Measurements from ENCODE around the gene NOS3. TPM values are rescaled to one million over a fixed set of nuclear protein-coding genes. Genes with fewer than 3 reads are reported as not detected.

NOS3 gene
- total and polyA plus RNA-seq, 9 of the 15 experiments (the other 6 are each of a cell fraction or from before 2014, with no cell fraction given), result 1.1 to 121 (median 23.6) TPM

- TF ChIP-seq THRB (CRISPR knock-in tag; conservative IDR thresholded peaks at IDR 0.05), result no peak
- no peak for TF ChIP-seq POLR2G (IDR thresholded peaks at IDR 0.05; ENCODE audit: low read depth, low read length)
- TF ChIP-seq TRIM28 (IDR thresholded peaks at IDR 0.05), result no peak
- TF ChIP-seq SNAPC5 (CRISPR knock-in tag; IDR thresholded peaks at IDR 0.05), result no peak
- no peak for TF ChIP-seq ATF2 (CRISPR knock-in tag; IDR thresholded peaks at IDR 0.05)
- TF ChIP-seq IFI16 (CRISPR knock-in tag; IDR thresholded peaks at IDR 0.05), result no peak
- no peak for TF ChIP-seq TCF7 (IDR thresholded peaks at IDR 0.05; ENCODE audit: borderline replicate concordance)
- TF ChIP-seq CTCFL (IDR thresholded peaks at IDR 0.05; ENCODE audit: borderline replicate concordance, insufficient read depth, low read depth, low read length, poor library complexity, severe bottlenecking), result no peak
- TF ChIP-seq ZHX1 (conservative IDR thresholded peaks at IDR 0.05; ENCODE audit: low read length), result no peak
- TF ChIP-seq TAF15 (IDR thresholded peaks at IDR 0.05; ENCODE audit: low read depth, low read length), result no peak
- TF ChIP-seq MTA3 (IDR thresholded peaks at IDR 0.05; ENCODE audit: borderline replicate concordance), result no peak
- TF ChIP-seq YY1 (IDR thresholded peaks at IDR 0.05; ENCODE audit: borderline replicate concordance in 1 of 3, control insufficient read depth in 1 of 3, extremely low read depth in 1 of 3, insufficient read depth in 3 of 3, insufficient read length in 1 of 3, insufficient replicate concordance in 2 of 3, low read depth in 1 of 3, low read length in 2 of 3), result no peak
- TF ChIP-seq ZNF184 (CRISPR knock-in tag; IDR thresholded peaks at IDR 0.05), result no peak
- TF ChIP-seq RFX7 (CRISPR knock-in tag; IDR thresholded peaks at IDR 0.05), result 0 out of 2 replicates have a peak, but pooled peaks have one; percentile 20
- no peak for TF ChIP-seq NRF1 (conservative IDR thresholded peaks at IDR 0.05 in 1 of 2, IDR thresholded peaks at IDR 0.05 in 1 of 2)
- no peak for TF ChIP-seq HNRNPL (IDR thresholded peaks at IDR 0.05; ENCODE audit: low read depth, low read length)
- TF ChIP-seq GABPB2 (CRISPR knock-in tag; conservative IDR thresholded peaks at IDR 0.05), result no peak
- TF ChIP-seq GMEB1 (CRISPR knock-in tag; IDR thresholded peaks at IDR 0.05), result no peak; the same call in 1 of the 2 replicates
- TF ChIP-seq NR1H2 (CRISPR knock-in tag; IDR thresholded peaks at IDR 0.05), result no peak
Observed at GRCh38 chr7:150983893-150984368, 6.9 kb upstream of the NOS3 start (continued).

All from K562 (cell line).